ENCODE results near the gene FAM193B.
"Not testable (repeated sequence)": the region's sequence is repeated elsewhere in the genome, so short reads cannot be mapped to it uniquely, and the experiment has no call there.

FAM193B gene

DNA sequence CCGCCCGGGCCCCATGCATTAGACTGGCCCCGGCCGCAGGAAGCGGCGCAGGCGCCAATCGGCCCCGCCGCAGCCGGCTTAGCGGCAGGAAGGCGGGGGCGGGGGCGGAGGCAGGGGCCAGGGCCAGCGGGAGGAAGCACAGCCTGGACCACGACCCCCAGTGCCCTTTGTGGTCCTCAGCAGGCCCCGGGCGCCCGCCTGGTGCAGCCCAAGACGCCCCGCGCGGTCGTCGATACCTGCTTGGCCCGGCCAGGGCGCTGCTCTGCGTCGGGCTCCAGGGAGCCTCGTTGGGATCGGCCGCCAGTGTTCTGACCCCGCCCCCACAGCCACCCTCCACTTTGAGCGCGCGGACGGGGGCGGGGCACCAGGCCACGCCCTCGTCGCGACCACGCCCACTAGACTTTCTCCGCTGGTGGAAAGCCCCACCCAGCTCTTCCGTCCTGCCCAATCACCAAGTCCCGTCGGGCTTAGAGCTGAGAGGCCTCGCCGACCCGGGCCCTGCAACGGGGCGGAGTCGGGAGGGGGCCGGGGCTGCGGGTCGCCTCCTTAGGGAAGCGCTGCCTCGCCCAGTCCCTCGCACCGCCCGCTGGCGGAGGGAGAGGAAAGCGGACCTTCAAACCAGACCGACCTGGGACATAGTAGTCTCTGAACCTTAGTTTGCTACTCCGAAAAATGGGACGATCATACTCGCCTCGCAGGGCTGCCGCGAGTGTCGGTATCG, 56.9 kb downstream of the FAM193B start, which contains the start of gene PDLIM7:
Gene PDLIM7, minus strand, starts transcription at position 313 of the 721 bp plus-strand sequence. CDS start 1,092 bp downstream, outside the sequence.
- peak; percentile 96 for DNase-seq

DNA sequence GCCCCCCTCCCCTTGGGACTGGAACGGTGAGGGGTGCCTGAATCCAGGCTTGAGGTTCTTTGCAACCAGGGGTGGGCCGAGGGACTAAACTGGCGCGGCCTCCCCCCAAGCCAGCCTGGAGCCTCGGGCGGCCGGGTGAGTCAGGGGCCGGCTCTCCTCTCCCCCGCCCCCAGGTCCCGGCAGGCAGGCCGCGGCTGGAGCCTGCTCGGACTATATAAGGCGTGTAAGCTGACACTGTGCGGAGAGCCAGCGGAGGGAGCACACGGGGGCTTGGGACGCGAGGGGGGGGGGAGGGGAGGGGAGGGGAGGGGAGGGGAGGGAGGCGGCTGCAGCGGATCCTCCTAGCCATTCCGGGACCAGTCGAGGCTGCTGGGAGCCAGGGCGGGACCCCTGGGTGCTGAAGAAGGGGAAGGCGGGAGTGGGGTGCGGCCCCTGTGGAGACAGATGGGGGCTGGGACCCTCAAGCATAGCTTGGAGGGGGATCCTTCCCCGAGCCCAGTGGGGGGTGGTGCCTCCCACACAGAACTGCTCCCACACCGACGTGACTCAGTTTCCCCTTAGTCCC, 57.6 kb downstream of the FAM193B start:
- no peak for DNase-seq

DNA sequence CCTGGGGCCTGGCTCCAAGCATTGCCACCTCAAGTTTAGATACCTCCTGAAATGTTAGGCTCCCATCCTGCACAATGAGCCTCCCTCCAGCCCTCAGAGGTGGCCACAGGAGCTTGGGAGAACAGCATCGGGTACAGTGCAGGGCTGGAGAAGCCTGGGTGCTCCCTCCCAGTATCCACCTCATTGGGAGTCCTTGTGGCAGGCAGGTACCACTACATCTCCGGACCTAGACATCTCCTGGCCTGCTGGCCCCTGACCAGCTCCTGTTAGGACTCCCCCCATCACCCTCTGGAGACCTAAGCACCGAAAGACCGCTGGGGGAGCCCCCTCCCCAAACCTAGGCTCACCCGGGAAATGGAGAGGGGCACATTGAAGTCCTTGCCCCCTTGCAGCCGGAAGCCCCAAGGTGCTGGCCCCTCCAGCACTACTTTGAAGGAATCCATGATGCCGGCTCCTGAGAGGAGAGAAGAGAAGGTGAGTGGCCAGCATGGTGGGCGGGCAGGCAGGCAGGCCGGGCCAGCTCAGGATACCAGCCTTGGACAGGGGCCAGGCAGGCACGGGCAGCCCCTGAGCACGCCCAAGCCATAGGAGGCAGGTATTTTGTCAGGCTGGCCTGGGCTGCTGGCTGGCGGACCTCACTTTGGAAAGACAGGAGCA, 58.2 kb downstream of the FAM193B start:
- DNase-seq: no peak

DNA sequence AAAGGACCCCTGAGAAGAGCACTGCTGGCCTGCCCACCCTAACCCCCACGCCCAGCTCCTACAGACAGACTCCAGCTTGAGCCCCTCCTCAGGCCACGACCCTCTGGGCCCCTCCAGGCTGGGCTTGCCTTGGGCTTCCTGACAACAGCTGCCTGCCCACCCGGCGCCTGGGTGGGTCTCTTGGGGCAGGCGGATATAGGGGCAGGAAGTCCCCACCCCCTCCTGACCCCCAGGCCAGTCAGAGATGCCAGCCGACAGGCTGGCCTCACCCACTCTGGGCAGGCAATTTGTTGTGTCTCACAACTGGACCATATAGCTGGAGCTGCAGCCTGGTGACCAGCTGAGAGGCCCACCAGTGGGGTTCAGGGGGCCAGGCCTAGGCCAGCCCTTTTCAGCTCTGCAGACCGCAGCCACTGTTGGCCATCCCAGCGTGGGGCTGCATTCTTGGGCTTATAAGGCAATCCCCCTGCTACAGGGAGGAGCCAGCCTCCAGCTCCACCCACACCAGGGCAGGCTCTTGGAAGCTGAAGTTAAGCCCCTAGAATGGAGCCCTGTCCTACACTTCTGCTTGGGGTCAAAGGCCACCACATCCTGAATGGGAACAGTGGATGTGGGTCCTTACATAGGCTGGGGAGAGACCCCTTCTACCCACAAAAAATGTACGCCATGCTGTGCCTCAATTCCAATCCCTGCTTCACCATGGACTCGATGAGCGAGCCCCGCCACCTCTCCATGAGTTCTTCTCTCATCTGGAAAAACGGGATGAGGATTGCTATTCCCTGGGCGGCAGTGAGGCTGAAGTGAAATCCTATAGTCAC, 58.9 kb downstream of the FAM193B start:
- no peak for DNase-seq

DNA sequence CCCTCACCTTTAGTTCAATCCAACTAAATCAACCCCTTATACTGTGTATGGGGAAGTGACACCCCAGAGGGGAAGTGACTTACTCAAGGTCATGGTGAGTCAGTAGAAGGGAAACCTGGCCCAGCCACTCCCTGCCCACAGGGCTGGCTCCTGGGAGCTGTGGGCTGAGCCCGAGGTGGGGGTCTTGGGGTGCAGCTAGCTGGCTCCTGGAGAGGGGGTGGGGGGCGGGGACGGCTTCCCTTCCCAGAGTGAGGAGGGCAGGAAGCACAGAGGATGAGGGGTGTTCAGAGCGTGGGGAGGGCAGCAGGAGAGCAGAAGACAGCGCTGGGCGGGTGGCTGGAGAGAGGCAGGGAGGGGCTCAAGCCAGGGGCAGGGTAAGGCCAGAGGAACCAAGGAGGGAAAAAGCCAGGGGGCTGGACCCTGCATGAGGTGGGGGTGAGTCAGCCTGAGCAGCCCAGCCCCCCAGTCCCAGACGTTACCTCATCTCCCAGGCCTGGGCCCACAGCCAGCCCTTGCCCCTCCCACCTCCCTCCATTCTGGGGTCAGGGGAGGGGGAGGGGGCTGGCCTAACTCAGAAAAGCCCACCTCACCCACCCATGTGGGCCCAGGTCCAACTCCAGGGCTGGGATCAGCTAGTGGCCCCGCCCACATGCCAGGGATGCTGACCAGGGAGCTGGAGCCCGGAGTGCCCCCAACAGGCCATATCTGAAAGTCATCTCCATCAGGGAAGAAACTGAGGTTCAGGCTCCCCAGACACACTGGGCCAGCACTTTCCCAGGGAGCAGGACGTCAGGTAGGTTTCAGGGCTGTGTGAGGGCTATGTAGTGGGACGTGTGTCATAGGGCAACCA, 59.8 kb downstream of the FAM193B start:
- DNase-seq: no peak

DNA sequence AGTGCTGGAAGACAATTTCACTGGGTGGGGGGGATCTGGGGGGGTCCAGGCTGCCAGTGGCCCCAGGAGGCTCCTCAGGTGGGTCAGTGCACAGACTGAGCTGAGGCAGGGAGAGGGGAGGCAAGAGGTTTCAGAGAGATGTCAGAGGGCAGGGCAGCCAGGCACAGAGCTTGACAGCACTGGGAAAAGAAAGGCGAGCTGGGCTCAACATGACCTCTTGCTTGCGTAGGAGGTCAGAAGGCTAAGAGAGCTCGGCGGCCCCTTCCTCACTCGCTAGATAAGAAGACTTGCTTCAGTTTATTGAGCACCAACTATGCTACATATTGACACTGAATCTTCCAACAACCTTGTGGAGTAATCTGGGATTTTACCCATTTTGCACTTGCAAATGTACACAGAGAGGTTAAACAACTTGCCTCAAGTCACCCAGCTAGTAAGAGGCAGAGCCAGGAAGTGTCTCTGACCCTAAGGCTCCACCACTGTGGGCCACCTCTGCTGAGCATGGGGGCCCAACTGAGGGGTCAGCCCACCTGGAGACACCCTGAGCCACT, 60.5 kb downstream of the FAM193B start:
- DNase-seq: no peak

DNA sequence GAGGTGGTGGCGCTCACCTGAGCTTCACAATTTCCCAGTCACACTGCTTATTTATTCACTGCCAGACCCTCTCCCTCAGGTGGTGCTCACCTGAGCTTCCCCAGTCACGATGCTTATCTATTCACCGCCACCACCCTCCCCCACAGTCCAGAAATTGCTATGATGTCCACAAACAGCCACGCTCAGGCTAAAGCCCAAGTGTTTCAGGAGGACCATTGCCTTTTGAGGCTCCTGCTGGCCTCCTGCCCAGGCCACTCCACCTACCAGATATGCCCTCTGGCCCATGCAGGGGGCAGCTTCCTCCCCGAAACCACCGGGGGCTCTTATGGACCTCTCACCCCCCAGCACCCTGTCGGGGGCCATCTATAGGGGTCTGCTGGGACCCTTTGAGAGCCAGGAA, 61.5 kb downstream of the FAM193B start:
- DNase-seq: no peak

DNA sequence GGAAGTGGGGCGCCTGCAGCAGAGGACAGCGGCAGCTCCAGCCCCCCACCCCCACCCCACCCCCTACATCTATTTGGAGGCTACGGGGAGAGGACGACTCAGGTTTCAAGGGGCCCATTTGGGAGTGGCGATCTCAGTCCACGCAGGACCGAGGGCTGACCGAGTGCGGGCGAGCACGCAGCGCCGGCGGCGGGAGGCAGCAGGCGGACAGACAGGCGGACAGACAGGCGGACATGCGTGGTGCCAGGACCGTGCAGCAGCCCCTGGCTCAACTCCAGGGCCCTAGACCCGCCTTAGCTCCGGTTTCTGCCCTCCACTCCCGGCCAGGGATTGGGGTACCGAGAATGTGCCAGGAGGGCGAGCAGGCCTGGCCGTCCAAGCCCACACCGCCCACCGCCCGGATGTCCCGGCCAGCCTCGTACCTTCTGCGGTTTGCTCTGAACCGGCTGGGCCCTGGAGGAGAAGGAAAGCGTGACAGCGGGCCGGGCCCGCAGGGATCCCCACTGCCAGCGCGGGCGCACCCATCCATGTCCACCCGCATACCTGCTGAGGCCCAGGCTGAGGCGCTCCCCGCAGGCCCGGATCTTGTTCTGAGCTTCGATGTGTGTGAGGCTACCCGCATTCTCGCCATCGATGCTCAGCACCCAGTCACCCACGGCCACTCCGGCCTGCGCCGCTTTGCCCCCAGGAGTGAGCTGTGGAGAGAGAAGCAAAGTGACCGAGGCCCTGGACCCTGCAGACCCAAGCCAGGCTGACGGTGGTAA, 62.2 kb downstream of the FAM193B start:
- DNase-seq: no peak

DNA sequence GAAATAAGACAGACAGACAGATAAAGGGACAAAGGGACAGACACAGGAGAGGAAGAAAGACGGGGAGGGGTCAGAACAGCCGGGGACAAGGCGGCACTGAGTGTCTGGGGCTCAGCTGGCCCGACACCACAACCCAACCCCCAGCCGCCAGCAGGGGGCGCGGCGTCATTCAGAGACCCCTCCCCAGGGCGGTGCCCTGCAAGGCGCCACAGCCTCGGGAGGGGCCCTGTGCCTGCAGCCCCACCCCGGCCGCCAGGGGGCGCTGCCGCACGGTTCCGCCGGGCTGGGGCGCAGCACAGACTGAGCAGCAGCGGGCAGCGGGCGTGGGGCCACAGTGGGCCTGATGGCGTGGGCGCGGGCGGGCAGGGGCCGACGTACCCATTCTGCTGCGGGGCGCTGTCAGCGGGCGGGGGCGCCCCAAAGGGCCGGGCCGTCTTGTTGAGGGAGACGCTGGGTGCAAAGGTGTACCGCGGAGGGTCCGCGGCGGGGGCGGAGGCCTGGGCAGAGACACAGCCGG, 62.9 kb downstream of the FAM193B start:
- DNase-seq: no peak

DNA sequence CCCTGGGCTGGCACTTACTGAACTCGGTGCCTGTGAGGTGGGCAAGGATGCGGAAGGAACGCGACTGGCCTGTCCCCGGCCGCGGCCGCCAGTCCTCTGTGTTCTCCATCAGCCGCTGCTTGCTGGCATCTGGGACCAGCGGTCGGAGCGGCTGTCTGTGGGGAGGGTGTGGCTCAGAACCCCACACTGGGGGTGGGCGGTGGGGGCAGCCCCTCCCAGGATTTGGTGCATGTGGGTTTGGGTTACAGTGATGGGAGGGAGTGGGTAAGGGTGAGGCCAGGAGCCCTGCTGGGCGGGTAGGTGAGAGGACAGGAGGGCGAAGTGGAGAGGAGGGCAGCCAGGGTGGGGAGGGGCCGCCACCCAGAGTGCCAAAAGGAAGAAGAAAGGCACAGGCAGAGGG, 63.4 kb downstream of the FAM193B start:
- no peak for DNase-seq

DNA sequence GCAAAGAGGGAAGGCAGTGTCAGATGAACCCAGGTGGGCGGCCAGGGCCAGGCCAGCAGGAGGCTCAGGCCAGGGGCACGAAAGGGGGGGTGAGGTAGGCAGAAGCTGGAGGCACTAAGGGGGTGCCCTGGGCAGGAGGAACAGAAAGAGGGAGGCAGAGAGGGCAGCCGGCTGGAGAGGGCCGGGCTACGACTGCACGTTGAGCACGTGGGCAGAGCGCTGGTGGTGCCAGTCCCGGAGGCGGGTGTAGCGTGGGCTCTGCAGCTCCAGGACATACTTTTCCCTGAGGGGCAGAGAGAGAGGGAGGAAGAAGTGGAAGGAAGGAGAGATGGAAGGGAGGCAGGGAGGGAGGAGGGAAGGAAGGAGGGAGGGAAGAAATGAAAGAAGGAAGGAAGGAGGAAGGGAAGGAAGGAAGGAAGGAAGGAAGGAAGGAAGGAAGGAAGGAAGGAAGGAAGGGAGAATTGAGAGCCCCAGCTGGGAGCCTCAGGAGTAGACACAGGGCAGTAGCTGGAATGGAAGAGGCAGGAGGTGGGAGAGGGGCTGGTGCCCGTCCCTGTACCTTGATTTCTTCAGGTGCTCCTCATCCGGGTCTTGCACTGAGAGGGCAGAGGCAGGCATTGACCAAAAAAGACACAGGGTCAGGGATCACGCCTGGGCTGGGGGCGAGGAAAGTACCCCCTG, 63.9 kb downstream of the FAM193B start:
- no peak for DNase-seq

DNA sequence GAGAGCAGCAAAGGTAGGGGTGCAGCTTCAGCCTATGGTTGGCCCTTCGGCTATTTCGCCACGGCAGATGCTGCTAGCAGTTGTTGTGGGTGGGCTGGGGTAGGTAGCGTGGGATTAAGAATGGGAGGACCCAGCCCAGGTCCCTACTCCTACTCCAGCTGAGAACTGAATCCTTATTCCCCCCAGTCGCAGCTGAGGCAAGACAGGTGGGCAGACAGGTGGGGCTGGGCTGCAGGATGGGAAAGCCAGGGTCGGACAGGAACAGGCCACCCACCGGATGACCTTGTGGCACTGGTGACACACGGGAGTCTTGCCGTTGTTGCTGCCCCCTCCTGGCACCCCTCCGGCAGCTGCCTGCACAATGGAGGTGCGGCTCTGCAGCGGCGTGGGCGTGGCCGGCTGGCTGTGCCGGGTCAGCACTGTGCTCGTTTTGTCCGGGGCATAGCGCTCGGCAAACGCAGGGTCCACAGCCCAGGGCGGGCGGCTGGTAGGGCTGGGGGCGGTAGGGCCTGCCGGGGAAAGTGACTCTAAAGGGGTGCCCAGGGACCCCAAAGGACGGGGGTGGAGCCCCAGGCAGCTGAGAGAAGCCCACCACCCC, 65.1 kb downstream of the FAM193B start:
- no peak for DNase-seq

DNA sequence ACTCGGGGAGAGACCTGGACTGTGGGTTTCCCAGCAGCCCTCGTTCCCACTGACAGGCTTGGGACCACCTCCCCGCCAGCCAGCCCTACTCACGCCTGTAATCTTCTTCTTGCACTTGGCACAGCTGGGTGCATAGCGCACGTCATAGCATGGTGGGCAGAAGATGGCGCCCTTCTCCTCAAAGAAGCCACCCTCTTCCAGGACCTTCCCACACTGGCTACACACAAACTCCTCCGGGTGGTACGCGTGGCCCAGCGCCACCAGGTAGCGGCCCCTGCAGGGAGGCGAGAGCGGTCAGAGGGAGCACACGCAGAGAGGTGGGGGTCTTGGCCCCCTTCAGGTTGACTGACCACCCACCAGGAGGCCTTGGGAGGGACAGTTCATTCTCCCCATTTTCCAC, 66.4 kb downstream of the FAM193B start:
- no peak for DNase-seq

DNA sequence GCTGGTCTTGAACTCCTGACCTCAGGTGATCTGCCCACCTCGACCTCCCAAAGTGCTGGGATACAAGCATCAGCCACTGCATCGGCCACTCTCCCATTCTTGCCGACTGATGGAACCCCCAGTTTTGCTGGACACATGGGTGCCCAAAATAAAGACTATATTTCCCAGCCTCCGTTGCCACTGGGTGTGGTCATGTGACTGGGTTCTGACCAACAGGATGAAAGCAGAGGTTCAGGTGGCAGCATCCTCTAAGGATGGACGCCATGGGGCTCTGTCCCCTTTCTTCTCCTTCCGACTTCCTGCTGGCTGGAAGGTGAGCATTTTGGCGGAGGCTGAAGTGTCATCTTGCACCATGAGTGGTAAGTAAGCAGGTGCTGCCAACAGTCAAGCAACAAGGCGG, 67.2 kb downstream of the FAM193B start:
- no peak for DNase-seq

DNA sequence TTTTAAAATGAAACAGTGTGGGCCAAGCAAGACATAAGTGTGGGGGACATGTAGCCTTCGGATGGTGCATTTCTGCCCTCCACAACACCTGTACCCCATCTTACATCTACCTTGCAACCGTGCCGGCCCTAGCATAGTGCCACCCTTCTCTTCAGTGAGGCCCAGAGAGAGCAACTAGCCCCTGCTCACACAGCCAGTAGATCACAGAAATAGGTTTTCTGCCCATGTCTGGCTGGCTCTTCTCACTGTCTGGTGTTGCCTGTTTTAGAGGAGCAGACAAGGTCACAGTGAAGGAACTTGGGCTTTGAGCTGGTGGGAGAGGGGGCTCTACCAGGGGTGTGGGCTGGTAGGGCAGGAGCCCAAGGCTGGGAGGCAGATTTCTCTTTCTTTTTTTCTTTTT, 68.1 kb downstream of the FAM193B start:
- no peak for DNase-seq

DNA sequence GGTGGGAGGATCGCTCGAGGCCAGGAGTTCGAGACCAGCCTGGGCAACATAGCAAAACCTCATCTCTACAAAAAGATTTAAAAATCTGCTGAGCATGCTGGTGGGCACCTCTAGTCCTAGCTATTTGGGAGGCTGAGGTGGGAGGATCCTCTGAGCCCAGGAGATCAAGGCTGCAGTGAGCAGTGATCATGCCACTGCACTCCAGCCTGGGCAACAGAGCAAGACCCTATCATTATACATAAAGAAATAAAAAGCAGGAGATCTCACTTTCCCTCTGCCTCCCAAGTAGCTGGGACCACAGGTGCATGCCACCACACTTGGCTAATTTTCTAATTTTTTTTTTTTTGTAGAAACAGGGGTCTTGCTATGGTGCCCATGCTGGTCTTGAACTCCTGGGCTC, 68.6 kb downstream of the FAM193B start:
- not testable (repeated sequence) for DNase-seq

DNA sequence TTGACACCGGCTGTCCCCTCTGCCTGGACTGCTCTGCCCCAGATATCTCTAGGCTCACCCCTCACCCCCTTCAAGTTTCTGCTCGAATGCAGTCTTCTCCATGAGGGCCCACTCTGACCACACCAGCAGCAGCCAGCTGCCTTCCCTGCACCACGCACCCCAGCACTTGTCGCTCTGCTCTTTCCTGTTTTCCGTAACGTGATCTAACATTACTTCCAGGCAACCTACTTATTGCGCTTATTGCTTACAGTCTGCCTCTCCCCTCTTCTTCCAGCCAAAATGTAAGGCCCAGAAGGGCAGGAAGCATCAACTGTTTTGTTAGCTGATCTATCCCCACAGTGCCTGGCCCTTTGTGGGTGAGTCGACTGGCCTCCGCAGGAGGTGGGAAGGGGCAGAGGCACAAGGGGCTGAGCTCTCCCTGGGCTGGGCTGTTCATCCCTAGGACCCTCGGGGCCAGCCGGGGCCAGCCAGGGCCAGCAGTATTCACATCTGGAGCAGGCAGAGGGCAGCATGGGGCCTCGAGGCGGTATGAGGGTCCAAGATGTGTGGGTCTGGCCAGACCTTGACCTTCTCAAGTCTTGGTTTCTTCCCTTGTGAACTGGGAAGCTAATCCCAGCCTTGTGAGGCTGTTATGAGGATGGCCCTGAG, 69.3 kb downstream of the FAM193B start:
- no peak for DNase-seq

DNA sequence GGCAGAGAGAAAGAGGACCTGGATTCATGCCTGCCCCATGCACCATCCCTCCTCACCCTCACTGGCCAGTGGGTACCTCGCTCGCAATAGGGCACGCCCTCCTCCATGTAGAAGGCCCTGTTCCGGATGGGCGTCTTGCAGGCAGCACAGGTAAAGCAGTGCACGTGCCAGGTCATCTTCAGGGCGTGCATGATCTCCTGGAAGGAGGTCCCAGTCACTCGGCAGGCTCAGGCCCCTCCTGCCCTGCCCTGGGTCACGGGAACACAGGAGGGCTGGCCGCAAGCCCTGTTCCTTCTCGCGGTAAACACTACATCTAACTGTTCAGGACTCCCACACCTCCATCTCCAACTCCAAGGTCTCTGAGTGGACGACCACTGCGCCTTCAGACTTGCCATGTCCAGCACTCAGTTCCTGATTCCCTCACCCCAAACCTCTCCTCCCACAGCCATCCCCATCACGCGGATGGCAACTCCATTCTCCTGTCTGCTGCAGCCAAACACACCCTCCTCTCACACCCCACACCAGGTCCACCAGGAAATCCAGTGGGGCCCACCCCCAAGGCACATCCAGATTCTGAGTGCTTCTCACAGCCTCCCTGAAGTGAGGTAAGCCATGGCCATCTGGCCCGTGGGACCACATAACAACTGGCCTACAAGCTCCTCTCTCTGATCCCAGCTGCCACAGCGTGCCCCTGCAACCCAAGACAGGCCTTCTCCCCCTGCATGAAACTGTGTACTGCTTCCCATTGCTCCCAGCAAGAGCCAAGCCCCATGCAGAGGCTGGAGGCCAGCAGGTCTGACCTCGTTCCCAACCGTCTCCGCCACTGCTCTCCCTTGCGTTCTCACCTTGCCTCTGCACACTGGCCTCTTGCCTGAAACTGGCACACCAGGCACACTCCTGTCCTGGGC, 70.1 kb downstream of the FAM193B start:
- no peak for DNase-seq
